Chondrocyte (in vitro differentiated cells): ENCODE results near the gene CA7. TPM values are rescaled to one million over a fixed set of nuclear protein-coding genes. Genes with fewer than 3 reads are reported as not detected.
A peak's percentile ranks its signal among the peaks of the same experiment; 100 is the strongest.

ENCODE experiments used
- DNase-seq: peaks from one replicate; pipeline ENCODE4 v3.0.0; 2021; ENCODE audit warnings: mixed read lengths, low spot score
- H3K27ac Mint-ChIP-seq: one replicate; pipeline ENCODE4 v1.8.0; 2021; ENCODE audit warnings: mild to moderate bottlenecking, moderate library complexity, mixed read lengths; ENCODE audit not compliant: unreplicated experiment
- H3K27me3 Mint-ChIP-seq: 2 replicates; pipeline ENCODE4 v1.8.0; 2021; ENCODE audit warnings: low read depth, mixed read lengths
- H3K36me3 Mint-ChIP-seq: 2 replicates; pipeline ENCODE4 v1.8.0; 2021; ENCODE audit warnings: low read depth, mixed read lengths
- H3K4me1 Mint-ChIP-seq: 2 replicates; pipeline ENCODE4 v1.8.0; 2021; ENCODE audit warnings: low read depth, mild to moderate bottlenecking, mixed read lengths
- H3K4me3 Mint-ChIP-seq: one replicate; pipeline ENCODE4 v1.8.0; 2021; ENCODE audit warnings: mild to moderate bottlenecking, moderate library complexity, mixed read lengths; ENCODE audit not compliant: unreplicated experiment
- H3K9me3 Mint-ChIP-seq: 2 replicates; pipeline ENCODE4 v1.8.0; 2021; ENCODE audit warnings: low read depth, mixed read lengths
- CTCF ChIP-seq: fragments of 200-600 bp; sonication (generic); IDR thresholded peaks from 2 replicates; pipeline ENCODE4 v1.5.0; 2021; ENCODE audit warnings: antibody characterized with exemption, mild to moderate bottlenecking, moderate library complexity
- total RNA-seq: library from RNA; stranded (reverse); gene quantifications from 3 replicates; pipeline ENCODE4 v1.2.1, GENCODE V29; 2021

Gene CA7
- total RNA-seq, 1 donor from 2014 or later = not detected

- no peak for TF ChIP-seq CTCF
- peak; percentile 30 for DNase-seq
- H3K27me3 Mint-ChIP-seq = peaks cover 19% of the 10 kb centered on the region
- H3K36me3 Mint-ChIP-seq = peaks cover 3% of the 10 kb centered on the region
- H3K27ac Mint-ChIP-seq = no peak overlapping the region
- no peak overlapping the region for H3K4me3 Mint-ChIP-seq
- no peaks in the 10 kb centered on the region for H3K9me3 Mint-ChIP-seq
- peaks cover 14% of the 10 kb centered on the region for H3K4me1 Mint-ChIP-seq
Measured at GRCh38 chr16:66849021-66849420, 4.8 kb downstream of the CA7 start.

- H3K36me3 Mint-ChIP-seq = peaks cover 3% of the 10 kb centered on the region
- H3K27ac Mint-ChIP-seq = no peak overlapping the region
- peak; percentile 49 for DNase-seq
- peaks cover 14% of the 10 kb centered on the region for H3K4me1 Mint-ChIP-seq
- TF ChIP-seq CTCF = peak; percentile 29
- H3K27me3 Mint-ChIP-seq = peaks cover 19% of the 10 kb centered on the region
- no peak overlapping the region for H3K4me3 Mint-ChIP-seq
- H3K9me3 Mint-ChIP-seq = no peaks in the 10 kb centered on the region
Measured at GRCh38 chr16:66849549-66849948, 5.3 kb downstream of the CA7 start.

- peak; percentile 72 for DNase-seq
- no peak for TF ChIP-seq CTCF
- H3K4me3 Mint-ChIP-seq = no peak overlapping the region
- no peak overlapping the region for H3K27ac Mint-ChIP-seq
- peaks cover 10% of the 10 kb centered on the region for H3K4me1 Mint-ChIP-seq
- H3K27me3 Mint-ChIP-seq = peaks cover 15% of the 10 kb centered on the region
- peaks cover 2% of the 10 kb centered on the region for H3K36me3 Mint-ChIP-seq
- H3K9me3 Mint-ChIP-seq = no peaks in the 10 kb centered on the region
Measured at GRCh38 chr16:66850115-66850815, 6.1 kb downstream of the CA7 start.

- no peak for TF ChIP-seq CTCF
- no peak overlapping the region for H3K4me3 Mint-ChIP-seq
- no peaks in the 10 kb centered on the region for H3K36me3 Mint-ChIP-seq
- DNase-seq = peak; percentile 53
- H3K9me3 Mint-ChIP-seq = no peaks in the 10 kb centered on the region
- no peaks in the 10 kb centered on the region for H3K4me1 Mint-ChIP-seq
- no peak overlapping the region for H3K27ac Mint-ChIP-seq
- peaks cover 4% of the 10 kb centered on the region for H3K27me3 Mint-ChIP-seq
Measured at GRCh38 chr16:66851166-66851964, 7.2 kb downstream of the CA7 start.

GRCh38 chr16:66853261-66854139, 9.3 kb downstream of the CA7 start:
- H3K4me1 Mint-ChIP-seq = no peaks in the 10 kb centered on the region
- DNase-seq = no peak
- H3K27ac Mint-ChIP-seq = no peak overlapping the region
- no peaks in the 10 kb centered on the region for H3K36me3 Mint-ChIP-seq
- no peaks in the 10 kb centered on the region for H3K9me3 Mint-ChIP-seq
- no peak for TF ChIP-seq CTCF
- no peak overlapping the region for H3K4me3 Mint-ChIP-seq
- peaks cover 3% of the 10 kb centered on the region for H3K27me3 Mint-ChIP-seq
